ENCODE measurements around the gene ANO2.

Gene ANO2

GRCh38 chr12:5593998-5594397 is 351.1 kb downstream of the ANO2 start:
- H3K4me1 ChIP-seq (ENCODE audit: control insufficient read depth in 2 of 2, insufficient read depth in 1 of 2, low read depth in 1 of 2, low read length in 2 of 2), result peaks cover 0 to 7% of the 10 kb centered on the region in 2 donors
- H3K4me3 ChIP-seq (ENCODE audit: low read length in 2 of 2), result no peak overlapping the region
- no peak overlapping the region for H2AFZ ChIP-seq (ENCODE audit: low read length)
- DNase-seq (ENCODE audit: low spot score), result no peak
- H4K8ac ChIP-seq (ENCODE audit: low read depth, low read length), result no peak overlapping the region
- no peak overlapping the region for H3K4ac ChIP-seq (ENCODE audit: low read length)
- no peaks in the 10 kb centered on the region for H3K36me3 ChIP-seq (replicated peaks in 1 of 2; ENCODE audit: control insufficient read depth in 2 of 2, insufficient read depth in 2 of 2, low read length in 2 of 2)
- no peak overlapping the region for H2BK120ac ChIP-seq (ENCODE audit: low read depth, low read length)
- H2AK5ac ChIP-seq (ENCODE audit: low read depth, low read length), result no peak overlapping the region
- H3K4me2 ChIP-seq (ENCODE audit: insufficient read depth, low read length, poor library complexity, severe bottlenecking), result no peak overlapping the region
- peaks cover 0 to 2% of the 10 kb centered on the region in 2 donors for H3K9me3 ChIP-seq (replicated peaks in 1 of 2; ENCODE audit: control insufficient read depth in 2 of 2, insufficient read depth in 1 of 2, low read depth in 1 of 2, low read length in 2 of 2)
- H3K23ac ChIP-seq (ENCODE audit: low read depth, low read length, poor library complexity), result no peak overlapping the region
- H3K18ac ChIP-seq (ENCODE audit: low read length), result no peak overlapping the region
- no peak overlapping the region for H2BK5ac ChIP-seq (ENCODE audit: low read length)
- no peak overlapping the region for H3K9ac ChIP-seq (ENCODE audit: low read depth, low read length, poor library complexity)
- no peak overlapping the region for H2BK12ac ChIP-seq (ENCODE audit: low read length)
- H3K27me3 ChIP-seq (ENCODE audit: control insufficient read depth in 3 of 3, insufficient read depth in 3 of 3, low read depth in 1 of 3, low read length in 3 of 3), result no peaks in the 10 kb centered on the region
- no peaks in the 10 kb centered on the region for H3K79me1 ChIP-seq (ENCODE audit: low read depth, low read length)
- H4K91ac ChIP-seq (ENCODE audit: low read depth, low read length, poor library complexity), result no peak overlapping the region
- H3K14ac ChIP-seq (ENCODE audit: low read length), result no peak overlapping the region
- no peak overlapping the region for H2BK15ac ChIP-seq (ENCODE audit: low read length)
- H3K27ac ChIP-seq (replicated peaks; ENCODE audit: low read length), result no peak overlapping the region

GRCh38 chr12:5593086-5593485 is 352.0 kb downstream of the ANO2 start:
- Histone ChIP-seq H3K14ac (ENCODE audit: low read length) (no peak overlapping the region), H3K23ac (ENCODE audit: low read depth, low read length, poor library complexity) (no peak overlapping the region), H3K27me3 (ENCODE audit: control insufficient read depth in 3 of 3, insufficient read depth in 3 of 3, low read depth in 1 of 3, low read length in 3 of 3) (no peaks in the 10 kb centered on the region), H3K9ac (ENCODE audit: low read depth, low read length, poor library complexity) (no peak overlapping the region), H2BK5ac (ENCODE audit: low read length) (no peak overlapping the region), H3K4me3 (ENCODE audit: low read length in 2 of 2) (no peak overlapping the region), H2AFZ (ENCODE audit: low read length) (no peak overlapping the region), H3K36me3 (replicated peaks in 1 of 2; ENCODE audit: control insufficient read depth in 2 of 2, insufficient read depth in 2 of 2, low read length in 2 of 2) (no peaks in the 10 kb centered on the region), H2AK5ac (ENCODE audit: low read depth, low read length) (no peak overlapping the region), H3K4me1 (ENCODE audit: control insufficient read depth in 2 of 2, insufficient read depth in 1 of 2, low read depth in 1 of 2, low read length in 2 of 2) (peaks cover 0 to 16% of the 10 kb centered on the region in 2 donors), H2BK120ac (ENCODE audit: low read depth, low read length) (no peak overlapping the region), H3K9me3 (replicated peaks in 1 of 2; ENCODE audit: control insufficient read depth in 2 of 2, insufficient read depth in 1 of 2, low read depth in 1 of 2, low read length in 2 of 2) (peaks cover 0 to 2% of the 10 kb centered on the region in 2 donors), H2BK15ac (ENCODE audit: low read length) (no peak overlapping the region), H3K4ac (ENCODE audit: low read length) (no peak overlapping the region), H3K79me1 (ENCODE audit: low read depth, low read length) (no peaks in the 10 kb centered on the region), H2BK12ac (ENCODE audit: low read length) (no peak overlapping the region), H4K8ac (ENCODE audit: low read depth, low read length) (no peak overlapping the region), H3K4me2 (ENCODE audit: insufficient read depth, low read length, poor library complexity, severe bottlenecking) (no peak overlapping the region), H4K91ac (ENCODE audit: low read depth, low read length, poor library complexity) (no peak overlapping the region), H3K27ac (replicated peaks; ENCODE audit: low read length) (no peak overlapping the region), H3K18ac (ENCODE audit: low read length) (no peak overlapping the region)
- no peak for DNase-seq (ENCODE audit: low spot score)
- WGBS, 2 donors (ENCODE audit: extremely low coverage in 2 of 2, insufficient read length in 2 of 2, insufficient replicate concordance in 1 of 2), result no CpG with 5 or more reads among the region's 1 CpG

GRCh38 chr12:5592310-5592709 is 352.7 kb downstream of the ANO2 start:
- H2BK12ac ChIP-seq (ENCODE audit: low read length), result no peak overlapping the region
- H3K9ac ChIP-seq (ENCODE audit: low read depth, low read length, poor library complexity), result no peak overlapping the region
- H3K27me3 ChIP-seq (ENCODE audit: control insufficient read depth in 3 of 3, insufficient read depth in 3 of 3, low read depth in 1 of 3, low read length in 3 of 3), result no peaks in the 10 kb centered on the region
- no peak for DNase-seq (ENCODE audit: low spot score)
- H3K4ac ChIP-seq (ENCODE audit: low read length), result no peak overlapping the region
- H3K79me1 ChIP-seq (ENCODE audit: low read depth, low read length), result no peaks in the 10 kb centered on the region
- H3K14ac ChIP-seq (ENCODE audit: low read length), result no peak overlapping the region
- no peak overlapping the region for H2BK5ac ChIP-seq (ENCODE audit: low read length)
- no peak overlapping the region for H2BK15ac ChIP-seq (ENCODE audit: low read length)
- H3K23ac ChIP-seq (ENCODE audit: low read depth, low read length, poor library complexity), result no peak overlapping the region
- no CpG with 5 or more reads among the region's 8 CpGs for WGBS, 2 donors (ENCODE audit: extremely low coverage in 2 of 2, insufficient read length in 2 of 2, insufficient replicate concordance in 1 of 2)
- H3K18ac ChIP-seq (ENCODE audit: low read length), result no peak overlapping the region
- H2AK5ac ChIP-seq (ENCODE audit: low read depth, low read length), result no peak overlapping the region
- peaks cover 2 to 21% of the 10 kb centered on the region in 2 donors for H3K4me1 ChIP-seq (ENCODE audit: control insufficient read depth in 2 of 2, insufficient read depth in 1 of 2, low read depth in 1 of 2, low read length in 2 of 2)
- H3K9me3 ChIP-seq (replicated peaks in 1 of 2; ENCODE audit: control insufficient read depth in 2 of 2, insufficient read depth in 1 of 2, low read depth in 1 of 2, low read length in 2 of 2), result peaks cover 0 to 2% of the 10 kb centered on the region in 2 donors
- no peak overlapping the region for H2BK120ac ChIP-seq (ENCODE audit: low read depth, low read length)
- no peak overlapping the region for H3K4me2 ChIP-seq (ENCODE audit: insufficient read depth, low read length, poor library complexity, severe bottlenecking)
- no peak overlapping the region for H2AFZ ChIP-seq (ENCODE audit: low read length)
- H3K27ac ChIP-seq (replicated peaks; ENCODE audit: low read length), result no peak overlapping the region
- no peak overlapping the region for H3K4me3 ChIP-seq (ENCODE audit: low read length in 2 of 2)
- no peaks in the 10 kb centered on the region for H3K36me3 ChIP-seq (replicated peaks in 1 of 2; ENCODE audit: control insufficient read depth in 2 of 2, insufficient read depth in 2 of 2, low read length in 2 of 2)
- H4K91ac ChIP-seq (ENCODE audit: low read depth, low read length, poor library complexity), result no peak overlapping the region
- H4K8ac ChIP-seq (ENCODE audit: low read depth, low read length), result no peak overlapping the region

GRCh38 chr12:5590316-5590715 is 354.7 kb downstream of the ANO2 start:
- no peak overlapping the region for H3K14ac ChIP-seq (ENCODE audit: low read length)

More at GRCh38 chr12:5590316-5590715, 354.7 kb downstream of the ANO2 start:
- Histone ChIP-seq H3K23ac (ENCODE audit: low read depth, low read length, poor library complexity) (no peak overlapping the region), H2BK15ac (ENCODE audit: low read length) (peak overlapping the region; percentile 23), H4K8ac (ENCODE audit: low read depth, low read length) (no peak overlapping the region), H3K18ac (ENCODE audit: low read length) (no peak overlapping the region), H2BK5ac (ENCODE audit: low read length) (no peak overlapping the region), H3K4me2 (ENCODE audit: insufficient read depth, low read length, poor library complexity, severe bottlenecking) (no peak overlapping the region), H3K79me1 (ENCODE audit: low read depth, low read length) (no peaks in the 10 kb centered on the region), H2BK12ac (ENCODE audit: low read length) (no peak overlapping the region), H2AFZ (ENCODE audit: low read length) (no peak overlapping the region), H3K4ac (ENCODE audit: low read length) (no peak overlapping the region), H3K4me1 (ENCODE audit: control insufficient read depth in 2 of 2, insufficient read depth in 1 of 2, low read depth in 1 of 2, low read length in 2 of 2) (peaks cover 2 to 36% of the 10 kb centered on the region in 2 donors), H2BK120ac (ENCODE audit: low read depth, low read length) (no peak overlapping the region), H3K9me3 (replicated peaks in 1 of 2; ENCODE audit: control insufficient read depth in 2 of 2, insufficient read depth in 1 of 2, low read depth in 1 of 2, low read length in 2 of 2) (peaks cover 0 to 2% of the 10 kb centered on the region in 2 donors), H2AK5ac (ENCODE audit: low read depth, low read length) (no peak overlapping the region), H3K27me3 (ENCODE audit: control insufficient read depth in 3 of 3, insufficient read depth in 3 of 3, low read depth in 1 of 3, low read length in 3 of 3) (no peaks in the 10 kb centered on the region), H4K91ac (ENCODE audit: low read depth, low read length, poor library complexity) (no peak overlapping the region), H3K9ac (ENCODE audit: low read depth, low read length, poor library complexity) (no peak overlapping the region), H3K4me3 (ENCODE audit: low read length in 2 of 2) (no peak overlapping the region), H3K27ac (replicated peaks; ENCODE audit: low read length) (no peak overlapping the region), H3K36me3 (replicated peaks in 1 of 2; ENCODE audit: control insufficient read depth in 2 of 2, insufficient read depth in 2 of 2, low read length in 2 of 2) (no peaks in the 10 kb centered on the region)
- DNase-seq (ENCODE audit: low spot score), result no peak
- WGBS, 2 donors (ENCODE audit: extremely low coverage in 2 of 2, insufficient read length in 2 of 2, insufficient replicate concordance in 1 of 2), result no CpG with 5 or more reads among the region's 8 CpGs
